ENCODE data around the gene RBBP8NL.

Gene RBBP8NL

GRCh38 chr20:62473717-62474603 lies 46.6 kb upstream of the RBBP8NL start:
- Histone ChIP-seq H3K36me3 (no peaks in the 10 kb centered on the region), H3K4me1 (no peaks in the 10 kb centered on the region; the same call in 1 of the 2 replicates), H3K4me3 (ENCODE audit: low read depth, low read length) (no peak overlapping the region), H3K9me3 (no peaks in the 10 kb centered on the region), H3K27me3 (peaks cover 49% of the 10 kb centered on the region)
- no peak for DNase-seq
- no peak for TF ChIP-seq CTCF (IDR thresholded peaks at IDR 0.05; ENCODE audit: low read depth, low read length)

GRCh38 chr20:62472941-62473585 lies 45.7 kb upstream of the RBBP8NL start:
- Histone ChIP-seq H3K4me3 (ENCODE audit: low read depth, low read length) (no peak overlapping the region), H3K9me3 (no peaks in the 10 kb centered on the region), H3K4me1 (no peaks in the 10 kb centered on the region; the same call in 1 of the 2 replicates), H3K36me3 (no peaks in the 10 kb centered on the region), H3K27me3 (peaks cover 40% of the 10 kb centered on the region)
- TF ChIP-seq CTCF (IDR thresholded peaks at IDR 0.05; ENCODE audit: low read depth, low read length), result no peak
- no peak for DNase-seq

- Histone ChIP-seq H3K27me3 (peaks cover 33% of the 10 kb centered on the region), H3K4me3 (ENCODE audit: low read depth, low read length) (no peak overlapping the region), H3K4me1 (no peaks in the 10 kb centered on the region; the same call in 1 of the 2 replicates), H3K9me3 (no peaks in the 10 kb centered on the region), H3K36me3 (no peaks in the 10 kb centered on the region)
- no peak for DNase-seq
- TF ChIP-seq CTCF (IDR thresholded peaks at IDR 0.05; ENCODE audit: low read depth, low read length), result no peak
These were observed 45.0 kb upstream of the RBBP8NL start for GRCh38 chr20:62472138-62472940.

- TF ChIP-seq CTCF (IDR thresholded peaks at IDR 0.05; ENCODE audit: low read depth, low read length), result no peak
- H3K9me3 ChIP-seq, result no peaks in the 10 kb centered on the region
- DNase-seq, result no peak
- H3K4me1 ChIP-seq, result no peaks in the 10 kb centered on the region; the same call in 1 of the 2 replicates
- H3K27me3 ChIP-seq, result peaks cover 19% of the 10 kb centered on the region
- H3K36me3 ChIP-seq, result no peaks in the 10 kb centered on the region
- no peak overlapping the region for H3K4me3 ChIP-seq (ENCODE audit: low read depth, low read length)
These were observed 43.1 kb upstream of the RBBP8NL start for GRCh38 chr20:62470459-62470858.

GRCh38 chr20:62470001-62470400 lies 42.7 kb upstream of the RBBP8NL start:
- Histone ChIP-seq H3K9me3 (no peaks in the 10 kb centered on the region), H3K4me1 (no peaks in the 10 kb centered on the region; the same call in 1 of the 2 replicates), H3K36me3 (no peaks in the 10 kb centered on the region), H3K4me3 (ENCODE audit: low read depth, low read length) (no peak overlapping the region), H3K27me3 (peaks cover 15% of the 10 kb centered on the region)
- TF ChIP-seq CTCF (IDR thresholded peaks at IDR 0.05; ENCODE audit: low read depth, low read length), result no peak
- DNase-seq, result no peak
